Stomach smooth muscle (tissue), 2 donors: ENCODE measurements around the gene MINDY4.

Experiments
- H3K27ac ChIP-seq: one replicate; pipeline ENCODE4 v1.7.0; 2013; ENCODE audit warnings: mild to moderate bottlenecking, low read length, inconsistent platforms
- H3K27me3 ChIP-seq, 2 donors: one replicate each; pipeline ENCODE4 v1.7.0; 2013; ENCODE audit warnings: low read length in 2 of 2; ENCODE audit not compliant: insufficient read depth in 2 of 2, control insufficient read depth in 1 of 2
- H3K36me3 ChIP-seq, 2 donors: one replicate each; pipeline ENCODE4 v1.7.0; 2013; ENCODE audit warnings: low read length in 2 of 2; ENCODE audit not compliant: control insufficient read depth in 2 of 2, insufficient read depth in 2 of 2
- H3K4me1 ChIP-seq: one replicate; pipeline ENCODE4 v1.7.0; 2013; ENCODE audit warnings: low read length; ENCODE audit not compliant: control insufficient read depth, insufficient read depth
- H3K4me3 ChIP-seq, 2 donors: one replicate each; pipeline ENCODE4 v1.7.0; 2013; ENCODE audit warnings: low read length in 2 of 2
- H3K9ac ChIP-seq, 2 donors: one replicate each; pipeline ENCODE4 v1.7.0; 2013; ENCODE audit warnings: low read length in 2 of 2, mild to moderate bottlenecking in 1 of 2
- H3K9me3 ChIP-seq, 2 donors: one replicate each; pipeline ENCODE4 v1.7.0; 2013; ENCODE audit warnings: low read length in 2 of 2; ENCODE audit not compliant: control insufficient read depth in 2 of 2
- donor health status: healthy.
- donor health status: Pancreatic carcinoma.

Gene MINDY4

GRCh38 chr7:30731581-30731980 lies 39.6 kb upstream of the MINDY4 start:
- Histone ChIP-seq H3K36me3 (no peaks in the 10 kb centered on the region), H3K27me3 (no peaks in the 10 kb centered on the region), H3K4me1 (no peaks in the 10 kb centered on the region), H3K27ac (no peak overlapping the region), H3K9ac (no peak overlapping the region), H3K4me3 (no peak overlapping the region), H3K9me3 (no peaks in the 10 kb centered on the region)

GRCh38 chr7:30732606-30733005 lies 38.6 kb upstream of the MINDY4 start:
- no peak overlapping the region for H3K4me3 ChIP-seq
- no peak overlapping the region for H3K27ac ChIP-seq
- H3K9ac ChIP-seq, result no peak overlapping the region
- no peaks in the 10 kb centered on the region for H3K4me1 ChIP-seq
- H3K27me3 ChIP-seq, result no peaks in the 10 kb centered on the region
- H3K36me3 ChIP-seq, result no peaks in the 10 kb centered on the region
- H3K9me3 ChIP-seq, result no peaks in the 10 kb centered on the region

- Histone ChIP-seq H3K27ac (no peak overlapping the region), H3K9me3 (no peaks in the 10 kb centered on the region), H3K9ac (no peak overlapping the region), H3K36me3 (no peaks in the 10 kb centered on the region), H3K4me1 (no peaks in the 10 kb centered on the region), H3K27me3 (no peaks in the 10 kb centered on the region), H3K4me3 (no peak overlapping the region)
Observed at GRCh38 chr7:30733216-30733615, 38.0 kb upstream of the MINDY4 start.

GRCh38 chr7:30733691-30734090 lies 37.5 kb upstream of the MINDY4 start:
- H3K9me3 ChIP-seq, result no peaks in the 10 kb centered on the region
- H3K27me3 ChIP-seq, result no peaks in the 10 kb centered on the region
- no peak overlapping the region for H3K27ac ChIP-seq
- no peak overlapping the region for H3K4me3 ChIP-seq
- no peaks in the 10 kb centered on the region for H3K36me3 ChIP-seq
- H3K9ac ChIP-seq, result no peak overlapping the region
- no peaks in the 10 kb centered on the region for H3K4me1 ChIP-seq

GRCh38 chr7:30734497-30734896 lies 36.7 kb upstream of the MINDY4 start:
- no peak overlapping the region for H3K4me3 ChIP-seq
- H3K9me3 ChIP-seq, result no peaks in the 10 kb centered on the region
- no peaks in the 10 kb centered on the region for H3K4me1 ChIP-seq
- H3K27me3 ChIP-seq, result no peaks in the 10 kb centered on the region
- H3K36me3 ChIP-seq, result no peaks in the 10 kb centered on the region
- H3K9ac ChIP-seq, result no peak overlapping the region
- no peak overlapping the region for H3K27ac ChIP-seq

GRCh38 chr7:30735631-30736030 lies 35.6 kb upstream of the MINDY4 start:
- peaks cover 3% of the 10 kb centered on the region for H3K4me1 ChIP-seq
- H3K9ac ChIP-seq, result no peak overlapping the region
- no peak overlapping the region for H3K27ac ChIP-seq
- H3K4me3 ChIP-seq, result no peak overlapping the region
- no peaks in the 10 kb centered on the region for H3K36me3 ChIP-seq
- H3K9me3 ChIP-seq, result no peaks in the 10 kb centered on the region
- no peaks in the 10 kb centered on the region for H3K27me3 ChIP-seq

- no peak overlapping the region for H3K27ac ChIP-seq
- no peaks in the 10 kb centered on the region for H3K27me3 ChIP-seq
- no peaks in the 10 kb centered on the region for H3K36me3 ChIP-seq
- H3K4me1 ChIP-seq, result peaks cover 4% of the 10 kb centered on the region
- H3K9ac ChIP-seq, result no peak overlapping the region
- no peak overlapping the region for H3K4me3 ChIP-seq
- no peaks in the 10 kb centered on the region for H3K9me3 ChIP-seq
Observed at GRCh38 chr7:30736291-30736690, 34.9 kb upstream of the MINDY4 start.

- no peaks in the 10 kb centered on the region for H3K9me3 ChIP-seq
- H3K9ac ChIP-seq, result no peak overlapping the region
- H3K27me3 ChIP-seq, result no peaks in the 10 kb centered on the region
- no peak overlapping the region for H3K27ac ChIP-seq
- H3K4me1 ChIP-seq, result peaks cover 4% of the 10 kb centered on the region
- H3K36me3 ChIP-seq, result no peaks in the 10 kb centered on the region
- no peak overlapping the region for H3K4me3 ChIP-seq
Observed at GRCh38 chr7:30738026-30738915, 32.9 kb upstream of the MINDY4 start.

- Histone ChIP-seq H3K9ac (no peak overlapping the region), H3K36me3 (no peaks in the 10 kb centered on the region), H3K9me3 (no peaks in the 10 kb centered on the region), H3K4me3 (no peak overlapping the region), H3K27ac (no peak overlapping the region), H3K4me1 (peaks cover 4% of the 10 kb centered on the region), H3K27me3 (no peaks in the 10 kb centered on the region)
Observed at GRCh38 chr7:30739691-30740090, 31.5 kb upstream of the MINDY4 start.

- Histone ChIP-seq H3K4me1 (peaks cover 5% of the 10 kb centered on the region), H3K36me3 (no peaks in the 10 kb centered on the region), H3K9ac (no peak overlapping the region), H3K4me3 (no peak overlapping the region), H3K27ac (no peak overlapping the region), H3K27me3 (no peaks in the 10 kb centered on the region), H3K9me3 (no peaks in the 10 kb centered on the region)
Observed at GRCh38 chr7:30740417-30741181, 30.6 kb upstream of the MINDY4 start.

GRCh38 chr7:30741289-30741688 lies 29.9 kb upstream of the MINDY4 start:
- no peaks in the 10 kb centered on the region for H3K36me3 ChIP-seq
- no peak overlapping the region for H3K4me3 ChIP-seq
- no peak overlapping the region for H3K9ac ChIP-seq
- H3K9me3 ChIP-seq, result no peaks in the 10 kb centered on the region
- H3K27me3 ChIP-seq, result no peaks in the 10 kb centered on the region
- H3K27ac ChIP-seq, result no peak overlapping the region
- peaks cover 5% of the 10 kb centered on the region for H3K4me1 ChIP-seq
